Raji (cell line): Measurements from ENCODE around the gene TTC5.

Source experiments
- POLR2A ChIP-seq: IDR thresholded peaks from 2 replicates; pipeline ENCODE4 v1.6.1; 2011; ENCODE audit warnings: low read depth, low read length, control low read depth; ENCODE audit not compliant: insufficient read depth

Gene TTC5

DNA sequence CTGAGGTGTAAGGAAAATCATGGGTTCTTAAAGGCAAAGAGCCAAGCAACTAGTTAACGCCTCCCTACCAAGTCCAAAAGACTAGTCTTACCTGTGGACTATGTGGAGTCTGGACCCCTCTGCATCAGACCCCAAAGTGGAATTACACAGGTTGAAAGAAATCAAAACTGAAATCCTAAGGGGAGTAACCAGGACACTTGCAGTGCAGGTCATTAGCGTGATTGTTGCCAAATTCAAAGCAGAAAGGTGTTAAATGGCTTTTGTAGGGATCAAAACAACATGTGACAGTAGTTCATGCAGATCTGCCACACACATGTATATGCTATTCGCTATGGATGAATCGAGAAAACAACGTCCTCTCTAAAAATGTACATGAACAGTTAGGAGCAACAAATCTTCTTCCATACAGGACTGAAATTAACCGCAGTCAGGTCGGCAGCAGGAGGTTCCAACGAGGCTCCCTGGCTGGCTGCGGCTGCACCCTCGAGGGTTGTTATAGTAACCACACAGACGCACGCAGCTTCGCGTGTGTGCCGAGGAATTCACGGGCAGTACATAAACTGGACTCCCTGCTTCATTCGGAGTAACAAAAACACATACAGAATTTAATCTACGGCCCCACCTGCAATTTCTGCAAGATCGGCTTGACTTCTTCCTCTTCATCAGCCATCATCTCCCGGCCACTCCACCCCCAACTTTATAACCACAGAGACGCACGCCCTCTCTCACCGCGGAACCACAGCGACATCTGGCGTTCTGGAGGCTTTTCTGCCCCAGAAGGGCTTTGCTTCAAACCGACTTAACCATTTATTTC is at the start of gene TTC5:
Gene TTC5 (minus strand): TSS at position 687 of the 814 bp plus-strand sequence. CDS start 14 bp downstream, at position 673.
- TF ChIP-seq POLR2A: peak; percentile 87

DNA sequence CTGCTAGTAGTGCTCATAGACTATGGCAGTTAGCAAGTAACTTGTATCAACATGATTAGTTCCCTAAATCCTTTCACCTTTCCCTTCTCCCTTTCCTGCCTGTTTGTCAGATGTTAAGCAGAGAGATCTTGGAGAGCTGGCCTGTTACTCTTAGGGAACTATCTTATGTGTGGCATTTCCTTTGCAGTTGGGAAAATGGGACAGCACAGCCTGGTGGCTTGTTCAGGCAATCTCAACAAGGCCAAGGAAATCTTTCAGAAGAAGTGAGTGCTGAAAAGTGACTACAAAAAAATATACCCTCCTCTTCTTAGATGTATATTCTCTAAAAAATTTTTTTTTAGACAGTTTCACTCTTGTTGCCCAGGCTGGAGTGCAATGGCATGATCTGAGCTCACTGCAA is 45.1 kb upstream of the TTC5 start:
- TF ChIP-seq POLR2A: no peak

DNA sequence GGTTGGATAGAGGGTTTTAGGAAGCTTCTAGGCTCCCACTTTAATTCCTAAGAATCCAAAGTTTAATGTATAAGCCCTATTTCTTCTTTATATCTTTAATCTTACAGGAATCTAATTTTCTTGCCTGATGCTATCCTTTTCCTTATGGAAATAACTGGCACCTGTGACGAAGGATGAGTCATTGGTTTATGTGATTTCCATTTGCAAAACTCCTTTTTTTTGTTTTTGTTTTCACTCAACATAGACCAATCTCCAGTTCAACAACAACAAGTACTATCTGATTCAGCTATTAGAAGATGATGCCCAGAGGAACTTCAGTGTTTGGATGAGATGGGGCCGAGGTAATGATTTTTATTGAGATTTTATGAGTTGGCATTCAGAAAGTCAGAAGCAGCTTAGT is 44.5 kb upstream of the TTC5 start:
- TF ChIP-seq POLR2A: no peak

DNA sequence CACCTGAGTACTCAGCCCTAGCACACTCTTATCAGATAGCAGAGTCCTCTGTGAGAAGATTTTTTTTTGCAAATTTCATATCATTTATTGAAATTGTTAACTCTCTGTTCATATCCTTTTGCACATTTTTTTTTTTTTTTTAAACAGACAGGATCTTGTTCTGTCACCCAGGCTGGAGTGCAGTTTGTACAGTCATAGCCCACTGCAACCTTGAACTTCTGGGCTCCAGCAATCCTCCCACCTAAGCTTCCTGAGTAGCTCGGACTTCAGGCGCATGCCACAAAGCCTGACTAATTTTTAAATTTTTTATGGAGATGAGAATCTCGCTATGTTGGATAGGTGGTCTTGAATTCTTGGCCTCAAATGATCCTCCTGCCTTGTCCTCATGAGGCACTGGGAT is 42.0 kb upstream of the TTC5 start:
- no peak for TF ChIP-seq POLR2A

DNA sequence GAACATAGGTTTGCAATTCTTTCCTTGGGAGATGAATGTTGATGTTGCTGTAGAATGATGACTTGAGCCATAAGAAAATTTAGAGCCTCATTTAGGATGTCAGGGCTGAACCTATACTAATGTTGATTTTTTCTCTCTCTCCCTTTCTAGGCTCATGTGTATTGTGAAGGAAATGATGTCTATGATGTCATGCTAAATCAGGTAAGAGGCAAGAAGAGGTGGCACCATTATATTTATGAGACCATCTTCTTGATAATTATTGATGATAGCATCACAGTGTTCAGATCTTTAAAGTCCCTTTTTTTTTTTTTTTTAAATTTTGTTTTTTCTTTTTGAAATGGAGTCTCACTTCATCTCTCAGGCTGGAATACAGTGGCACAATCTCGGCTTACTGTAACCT is 41.0 kb upstream of the TTC5 start:
- no peak for TF ChIP-seq POLR2A

DNA sequence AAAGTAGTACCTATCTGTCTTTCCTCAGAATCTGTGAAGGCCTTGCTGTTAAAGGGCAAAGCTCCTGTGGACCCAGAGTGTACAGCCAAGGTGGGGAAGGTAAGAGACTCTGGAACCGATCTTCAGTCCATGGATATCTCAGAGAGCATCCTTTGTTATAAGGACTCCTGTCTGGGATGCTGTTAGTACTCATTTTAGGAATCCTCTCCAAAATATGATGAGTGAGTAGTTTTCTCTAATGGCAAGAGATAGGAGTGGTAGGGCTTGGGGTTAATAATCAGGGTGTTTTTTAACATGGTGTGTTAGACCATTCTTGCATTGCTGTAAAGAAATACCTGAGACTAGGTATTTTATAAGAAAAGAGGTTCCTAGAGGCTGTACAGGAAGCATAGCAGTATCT is 39.6 kb upstream of the TTC5 start:
- no peak for TF ChIP-seq POLR2A

- TF ChIP-seq POLR2A: no peak
Measured at GRCh38 chr14:20343862-20344220, 38.1 kb upstream of the TTC5 start.

GRCh38 chr14:20343092-20343861 is 37.5 kb upstream of the TTC5 start, which contains the start of gene PARP2:
PARP2 (plus strand) TSS chr14:20343635; CDS start chr14:20343642, 7 bp downstream.
- TF ChIP-seq POLR2A: peak; percentile 99

DNA sequence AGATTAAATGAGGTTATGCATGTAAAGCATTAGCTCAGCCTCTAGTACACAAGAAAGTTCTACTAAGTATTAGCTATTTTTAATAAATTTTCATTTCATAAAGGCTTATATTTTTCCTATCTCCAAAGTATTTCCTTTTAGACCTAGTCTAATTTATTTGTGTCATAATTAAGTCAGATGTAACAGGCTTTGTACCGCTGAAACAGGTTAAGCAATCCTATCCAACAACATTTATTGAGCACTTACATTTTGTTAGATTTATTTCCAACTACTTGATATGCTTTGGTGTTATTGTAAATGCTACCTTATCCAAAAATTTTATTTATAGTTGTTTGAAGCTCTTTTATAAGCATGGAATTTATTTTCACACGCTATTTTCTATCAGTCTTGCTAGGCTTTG is 35.9 kb upstream of the TTC5 start:
- no peak for TF ChIP-seq POLR2A

DNA sequence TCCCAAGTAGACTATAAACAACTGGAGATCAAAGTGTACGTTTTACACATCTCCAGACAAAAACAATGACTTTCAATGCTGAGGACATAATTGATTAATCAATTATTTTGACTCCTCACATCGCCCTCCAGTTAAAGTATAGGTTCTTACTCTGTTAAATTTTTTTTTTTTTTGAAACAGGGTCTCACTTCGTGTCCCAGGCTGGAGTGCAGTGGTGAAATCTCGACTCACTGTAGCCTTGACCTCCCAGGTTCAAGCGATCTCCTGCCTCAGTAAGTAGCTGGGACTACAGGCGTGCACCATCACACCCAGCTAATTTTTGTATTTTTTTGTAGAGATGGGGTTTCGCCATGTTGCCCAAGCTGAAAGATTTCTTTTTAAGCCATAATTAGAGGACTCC is 28.3 kb upstream of the TTC5 start:
- TF ChIP-seq POLR2A: no peak

- TF ChIP-seq POLR2A: no peak
Measured at GRCh38 chr14:20333494-20333841, 27.7 kb upstream of the TTC5 start.

- TF ChIP-seq POLR2A: peak; percentile 84
Measured at GRCh38 chr14:20332788-20333493, 27.2 kb upstream of the TTC5 start, which contains the start of gene CCNB1IP1. CCNB1IP1 (minus strand) TSS chr14:20333279; CDS start chr14:20316523, 16,756 bp downstream.

DNA sequence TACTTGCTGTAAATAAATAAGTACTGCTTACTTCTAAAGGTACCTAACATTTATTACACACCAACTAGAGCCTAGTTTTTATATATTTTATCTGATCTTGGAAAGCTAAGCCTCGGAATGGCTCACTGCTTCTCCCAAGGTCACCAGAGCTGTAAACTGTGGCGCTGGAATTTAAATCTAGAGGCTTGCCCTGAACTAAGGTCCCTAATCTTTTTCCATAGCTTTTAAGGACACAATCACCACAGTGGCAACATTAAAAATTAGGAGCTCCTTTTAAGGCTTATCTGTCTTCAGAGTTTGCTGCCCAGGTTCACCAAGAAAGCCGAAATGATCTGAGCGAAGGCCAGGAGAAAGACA is 26.7 kb upstream of the TTC5 start:
- no peak for TF ChIP-seq POLR2A

GRCh38 chr14:20331053-20331613 is 25.4 kb upstream of the TTC5 start:
- no peak for TF ChIP-seq POLR2A

DNA sequence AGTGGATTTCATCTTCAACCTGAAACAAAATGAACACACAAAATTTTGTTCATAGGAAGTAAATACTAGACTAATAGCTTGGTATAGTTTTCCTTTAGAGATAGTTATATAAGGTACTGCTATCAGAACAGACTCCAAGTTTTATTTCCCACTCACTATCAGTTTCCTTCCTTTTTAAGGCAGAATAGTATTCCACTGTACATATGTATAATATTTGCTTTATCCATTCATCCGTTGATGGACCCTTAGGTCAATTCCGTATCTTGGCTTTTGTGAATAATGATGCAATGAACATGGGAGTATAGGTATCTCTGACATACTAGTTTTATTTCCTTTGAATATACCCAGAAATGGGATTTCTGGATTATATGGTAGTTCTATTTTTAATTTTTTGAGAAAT is 23.6 kb upstream of the TTC5 start:
- TF ChIP-seq POLR2A: no peak
